DND-41 (cell line): Measurements from ENCODE around the gene JMJD1C.

Experiments used
- ATAC-seq: fragments of 200-7000 bp; cut with Tn5 transposase; 3 replicates; pipeline ENCODE4 v1.9.1; 2021; ENCODE audit warnings: low read depth; ENCODE audit not compliant: insufficient read depth
- DNase-seq: peaks from one replicate; pipeline ENCODE4 v3.0.0-alpha.2; 2020
- H2AFZ ChIP-seq: 2 replicates; pipeline ENCODE4 v1.6.0; 2012; ENCODE audit warnings: low read depth, low read length
- H3K27ac ChIP-seq: 2 replicates; pipeline ENCODE4 v1.5.1; 2012; ENCODE audit warnings: low read length, inconsistent platforms
- H3K27me3 ChIP-seq: fragments of 200-600 bp; sonication (generic); 2 replicates; pipeline ENCODE4 v1.6.0; 2012; ENCODE audit warnings: low read length, mild to moderate bottlenecking, inconsistent platforms; ENCODE audit not compliant: insufficient read depth, poor library complexity
- H3K36me3 ChIP-seq: 2 replicates; pipeline ENCODE4 v1.5.1; 2012; ENCODE audit warnings: low read length, inconsistent platforms; ENCODE audit not compliant: insufficient read depth
- H3K4me1 ChIP-seq: 2 replicates; pipeline ENCODE4 v1.5.1; 2012; ENCODE audit warnings: mild to moderate bottlenecking, low read length; ENCODE audit not compliant: insufficient read depth
- H3K4me2 ChIP-seq: 2 replicates; pipeline ENCODE4 v1.6.0; 2012; ENCODE audit warnings: mild to moderate bottlenecking, moderate library complexity, low read length, inconsistent platforms; ENCODE audit not compliant: insufficient read depth
- H3K4me3 ChIP-seq, 2 experiments: fragments of 200-600 bp in 1 of 2; shearing (Covaris generic) in 1 of 2; 2 replicates each; pipeline ENCODE4 v1.5.1; 2012 to 2016; ENCODE audit warnings: inconsistent platforms in 2 of 2, low read length in 2 of 2, mild to moderate bottlenecking in 2 of 2, low read depth in 1 of 2, moderate library complexity in 1 of 2
- H3K79me2 ChIP-seq: 2 replicates; pipeline ENCODE4 v1.6.0; 2012; ENCODE audit warnings: low read length, inconsistent platforms; ENCODE audit not compliant: insufficient read depth
- H3K9ac ChIP-seq: 2 replicates; pipeline ENCODE4 v1.6.0; 2012; ENCODE audit warnings: low read depth, mild to moderate bottlenecking, inconsistent platforms, low read length, moderate library complexity
- H3K9me3 ChIP-seq: 2 replicates; pipeline ENCODE4 v1.5.1; 2012; ENCODE audit warnings: low read length, moderate library complexity, mild to moderate bottlenecking, inconsistent platforms; ENCODE audit not compliant: insufficient read depth, severe bottlenecking
- H4K20me1 ChIP-seq: 2 replicates; pipeline ENCODE4 v1.6.0; 2012; ENCODE audit warnings: low read length; ENCODE audit not compliant: insufficient read depth
- CTCF ChIP-seq: IDR thresholded peaks from 2 replicates; pipeline ENCODE4 v1.5.1; 2012; ENCODE audit warnings: borderline replicate concordance, low read length, moderate library complexity, mild to moderate bottlenecking; ENCODE audit not compliant: poor library complexity, severe bottlenecking; ENCODE audit errors: extremely low read depth
- EZH2 ChIP-seq: IDR thresholded peaks from 3 replicates; pipeline ENCODE4 v1.6.1; 2012; ENCODE audit warnings: borderline replicate concordance, low read depth, mild to moderate bottlenecking, moderate library complexity, low read length, inconsistent platforms; ENCODE audit not compliant: severe bottlenecking

The JMJD1C gene

DNA sequence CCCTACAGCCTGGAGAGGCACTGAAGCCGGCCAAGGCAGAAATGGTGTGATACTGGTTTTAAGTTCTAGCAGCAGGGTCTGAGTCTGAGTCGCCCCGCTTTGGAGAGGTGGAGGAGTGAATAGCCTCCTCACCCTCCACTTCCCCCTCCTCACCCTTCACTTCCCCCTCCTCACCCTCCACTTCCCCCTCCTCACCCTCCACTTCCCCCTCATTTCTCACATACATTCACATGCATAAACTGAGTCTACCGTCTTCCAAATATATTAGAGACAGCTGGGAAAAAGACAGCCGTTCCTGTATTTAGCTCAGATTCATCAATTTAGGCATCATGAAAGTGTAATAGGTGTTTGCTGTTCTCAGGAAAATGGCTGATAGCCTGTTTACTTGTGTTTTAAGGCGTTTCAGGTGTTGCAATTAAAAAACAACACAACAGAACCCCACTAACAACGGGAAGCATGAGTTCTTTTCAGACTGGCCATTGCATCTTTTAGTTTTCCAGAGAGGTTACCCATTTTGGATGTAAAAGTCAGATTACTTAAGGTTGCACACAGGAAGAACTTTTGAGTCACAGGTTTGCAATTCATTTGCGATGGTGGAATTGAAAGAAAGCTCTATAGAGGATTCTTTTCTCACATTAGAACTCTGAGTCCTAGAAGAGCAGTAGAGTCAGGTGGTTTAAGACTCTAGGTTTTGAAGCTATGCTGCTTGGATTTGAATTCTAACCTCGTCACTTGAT is 331.8 kb downstream of the JMJD1C start:
- Histone ChIP-seq H3K79me2 (peaks cover 56% of the 10 kb centered on the region), H3K4me1 (peaks cover 27% of the 10 kb centered on the region), H3K4me2 (peak overlapping the region; percentile 73), H4K20me1 (peaks cover 3% of the 10 kb centered on the region; the same call in 1 of the 2 replicates), H3K27me3 (no peaks in the 10 kb centered on the region), H3K9me3 (peaks cover 8% of the 10 kb centered on the region), H3K27ac (peak overlapping the region; percentile 88), H2AFZ (peak overlapping the region; percentile 98), H3K36me3 (peaks cover 2% of the 10 kb centered on the region; the same call in 1 of the 2 replicates), H3K9ac (peak overlapping the region; percentile 98), H3K4me3 (peak overlapping the region; percentile 91 to 95)
- no peak for TF ChIP-seq CTCF
- no peak for TF ChIP-seq EZH2
- ATAC-seq (no peak), DNase-seq (no peak)

DNA sequence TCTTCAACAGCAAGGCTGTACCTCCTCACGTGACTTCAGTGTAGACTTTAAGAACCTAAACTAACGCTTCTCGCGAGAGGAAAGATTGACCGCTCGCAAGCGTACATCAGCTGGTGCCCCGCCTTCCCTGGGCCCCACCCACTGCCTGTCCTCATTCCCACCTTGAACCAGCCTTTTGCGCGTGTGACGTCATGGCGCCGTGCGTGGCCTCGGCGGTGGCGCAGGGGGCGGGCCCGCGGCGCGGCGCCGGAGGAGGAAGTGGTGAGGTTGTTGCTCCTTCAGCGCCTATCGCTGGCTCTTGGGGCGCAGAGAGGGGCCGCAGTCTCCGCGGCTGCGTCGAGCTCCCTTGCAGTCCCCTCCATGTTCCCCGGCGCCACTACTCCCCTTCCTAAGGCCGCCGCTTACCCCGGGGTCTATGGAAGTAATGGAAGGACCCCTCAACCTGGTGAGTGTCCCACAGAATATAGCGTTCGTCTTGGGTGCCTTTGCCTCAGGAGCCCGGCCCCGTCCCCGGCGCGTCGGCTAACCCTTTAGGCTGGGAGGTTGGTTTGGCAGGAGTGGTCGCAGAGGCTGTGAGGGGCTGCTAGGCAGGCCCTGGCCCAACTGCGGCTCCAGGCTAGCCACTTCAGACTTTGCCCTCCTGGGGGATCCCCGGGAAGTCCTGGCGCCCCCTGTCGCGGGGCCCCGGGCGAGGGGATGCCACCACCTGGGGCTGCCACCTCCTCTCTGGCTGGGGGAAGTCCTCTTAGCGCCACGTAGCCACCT is 332.5 kb downstream of the JMJD1C start, which contains the start of gene NRBF2:
NRBF2 (plus strand) TSS at position 273 of the 765 bp plus-strand sequence; CDS start at position 416, 143 bp downstream.
- peak within 1 kb of the TSS; percentile 98 for H2AFZ ChIP-seq
- peaks cover 2% of the 10 kb centered on the region; the same call in 1 of the 2 replicates for H3K36me3 ChIP-seq
- H3K27me3 ChIP-seq = no peaks in the 10 kb centered on the region
- DNase-seq = peak; percentile 98
- peaks cover 3% of the 10 kb centered on the region; the same call in 1 of the 2 replicates for H4K20me1 ChIP-seq
- ATAC-seq = peak; percentile 94
- TF ChIP-seq EZH2 (no peak), CTCF (peak; percentile 51)
- H3K9ac ChIP-seq = peak within 1 kb of the TSS; percentile 98
- peaks cover 8% of the 10 kb centered on the region for H3K9me3 ChIP-seq
- H3K4me3 ChIP-seq = peak within 1 kb of the TSS; percentile 91 to 95
- peak within 1 kb of the TSS; percentile 73 for H3K4me2 ChIP-seq
- H3K27ac ChIP-seq = peak within 1 kb of the TSS; percentile 88
- peaks cover 50% of the 10 kb centered on the region for H3K79me2 ChIP-seq
- peaks cover 27% of the 10 kb centered on the region for H3K4me1 ChIP-seq

- H3K4me1 ChIP-seq = peaks cover 27% of the 10 kb centered on the region
- H4K20me1 ChIP-seq = no peaks in the 10 kb centered on the region; the same call in 1 of the 2 replicates
- TF ChIP-seq EZH2 (no peak), CTCF (no peak)
- 0 out of 2 replicates have a peak overlapping the region, but pooled peaks have one; percentile 3 for H3K9ac ChIP-seq
- ATAC-seq (no peak), DNase-seq (no peak)
- H3K79me2 ChIP-seq = peaks cover 45% of the 10 kb centered on the region
- H3K27me3 ChIP-seq = no peaks in the 10 kb centered on the region
- peak overlapping the region in 1 of 2 experiments; percentile 95; a peak in 3 of 4 replicates for H3K4me3 ChIP-seq
- H3K27ac ChIP-seq = peak overlapping the region; percentile 66
- H3K9me3 ChIP-seq = peaks cover 8% of the 10 kb centered on the region
- H2AFZ ChIP-seq = peak overlapping the region; percentile 81
- H3K4me2 ChIP-seq = peak overlapping the region; percentile 73
- H3K36me3 ChIP-seq = peaks cover 2% of the 10 kb centered on the region; the same call in 1 of the 2 replicates
Measured at GRCh38 chr10:63132651-63133055, 333.1 kb downstream of the JMJD1C start.
